HEK293T (cell line): ENCODE data around the gene EPX.

ENCODE experiments used
- BHLHE40 ChIP-seq: fragments of 450-650 bp; IDR thresholded peaks from 2 replicates; pipeline ENCODE4 v1.6.1; 2016; ENCODE audit warnings: mild to moderate bottlenecking, moderate library complexity, borderline replicate concordance
- CTBP1 ChIP-seq: fragments of 450-650 bp; IDR thresholded peaks from 2 replicates; pipeline ENCODE4 v1.6.1; 2016; ENCODE audit warnings: borderline replicate concordance
- FOXA1 ChIP-seq: fragments of 450-650 bp; IDR thresholded peaks from 2 replicates; pipeline ENCODE4 v1.6.1; 2016; ENCODE audit warnings: mild to moderate bottlenecking
- FOXK2 ChIP-seq: fragments of 450-650 bp; IDR thresholded peaks from 2 replicates; pipeline ENCODE4 v1.6.1; 2016; ENCODE audit warnings: mild to moderate bottlenecking
- FOXM1 ChIP-seq: fragments of 450-650 bp; IDR thresholded peaks from 2 replicates; pipeline ENCODE4 v1.6.1; 2017; ENCODE audit warnings: mild to moderate bottlenecking, borderline replicate concordance
- SP1 ChIP-seq: fragments of 450-650 bp; IDR thresholded peaks from 2 replicates; pipeline ENCODE4 v1.6.1; 2017
- SUZ12 ChIP-seq: fragments of 450-650 bp; IDR thresholded peaks from 2 replicates; pipeline ENCODE4 v1.6.1; 2016; ENCODE audit warnings: mild to moderate bottlenecking
- TARDBP ChIP-seq: fragments of 450-650 bp; IDR thresholded peaks from 2 replicates; pipeline ENCODE4 v1.6.1; 2016
- ZNF384 ChIP-seq: fragments of 450-650 bp; IDR thresholded peaks from 2 replicates; pipeline ENCODE4 v1.6.1; 2016
- TF ChIP-seq, protein P1 (sequence below): fragments of 450-650 bp; IDR thresholded peaks from 2 replicates; pipeline ENCODE4 v1.6.1; 2016

DNA sequence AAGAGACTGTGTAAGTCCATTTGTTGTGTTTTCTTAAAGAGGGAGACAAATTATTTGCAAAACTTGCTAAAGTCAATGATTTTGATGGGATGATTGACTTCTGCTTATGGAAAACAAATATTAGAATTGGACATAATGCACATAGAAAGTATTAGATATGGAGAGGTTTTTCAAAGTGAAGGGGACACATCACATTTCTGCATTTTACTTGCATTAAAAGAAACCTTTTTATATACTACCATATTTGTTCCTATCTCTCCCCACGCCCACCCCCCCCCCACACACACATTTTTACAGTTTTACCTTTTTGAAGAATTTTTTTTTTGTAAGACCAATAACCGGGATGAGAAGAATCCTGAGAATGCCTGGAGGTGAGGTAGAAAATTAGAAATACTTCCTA is 34.3 kb upstream of the EPX start:
- TF ChIP-seq FOXA1, result no peak
- TF ChIP-seq CTBP1, result no peak
- TF ChIP-seq, protein P1, sequence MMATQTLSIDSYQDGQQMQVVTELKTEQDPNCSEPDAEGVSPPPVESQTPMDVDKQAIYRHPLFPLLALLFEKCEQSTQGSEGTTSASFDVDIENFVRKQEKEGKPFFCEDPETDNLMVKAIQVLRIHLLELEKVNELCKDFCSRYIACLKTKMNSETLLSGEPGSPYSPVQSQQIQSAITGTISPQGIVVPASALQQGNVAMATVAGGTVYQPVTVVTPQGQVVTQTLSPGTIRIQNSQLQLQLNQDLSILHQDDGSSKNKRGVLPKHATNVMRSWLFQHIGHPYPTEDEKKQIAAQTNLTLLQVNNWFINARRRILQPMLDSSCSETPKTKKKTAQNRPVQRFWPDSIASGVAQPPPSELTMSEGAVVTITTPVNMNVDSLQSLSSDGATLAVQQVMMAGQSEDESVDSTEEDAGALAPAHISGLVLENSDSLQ, result no peak
- TF ChIP-seq TARDBP, result no peak
- no peak for TF ChIP-seq FOXM1
- TF ChIP-seq BHLHE40, result no peak
- no peak for TF ChIP-seq FOXK2
- no peak for TF ChIP-seq SUZ12
- no peak for TF ChIP-seq ZNF384
- TF ChIP-seq SP1, result no peak
